NCI-H82 treated with DMSO at 0.1 percent for 48 hours (cell line): ENCODE data around the gene TACO1.

Experiments
- DNase-seq: peaks from one replicate; lab custom pipeline; 2025; ENCODE audit not compliant: unreplicated experiment; lab: John Stamatoyannopoulos, UW

Gene TACO1

DNA sequence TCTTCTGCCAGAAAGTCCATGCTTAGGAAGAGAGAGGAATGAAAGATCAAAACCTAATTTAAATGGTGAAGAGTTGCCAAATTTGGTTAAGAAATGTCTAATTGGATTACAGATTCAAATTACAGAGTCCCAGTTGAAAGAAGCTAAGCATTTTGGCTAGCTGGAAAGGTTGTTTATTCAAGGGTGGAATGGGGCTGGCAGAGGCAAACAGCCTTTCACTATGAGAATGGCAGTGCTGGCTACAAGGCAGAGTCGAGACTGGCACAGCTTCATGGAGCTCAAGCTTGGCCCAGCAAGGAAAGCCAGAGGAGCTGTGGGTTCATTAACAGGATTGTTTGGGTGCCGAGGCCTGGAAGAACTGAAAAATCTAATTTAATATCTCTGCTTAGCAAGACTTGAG, 35.1 kb downstream of the TACO1 start:
- DNase-seq: no peak

DNA sequence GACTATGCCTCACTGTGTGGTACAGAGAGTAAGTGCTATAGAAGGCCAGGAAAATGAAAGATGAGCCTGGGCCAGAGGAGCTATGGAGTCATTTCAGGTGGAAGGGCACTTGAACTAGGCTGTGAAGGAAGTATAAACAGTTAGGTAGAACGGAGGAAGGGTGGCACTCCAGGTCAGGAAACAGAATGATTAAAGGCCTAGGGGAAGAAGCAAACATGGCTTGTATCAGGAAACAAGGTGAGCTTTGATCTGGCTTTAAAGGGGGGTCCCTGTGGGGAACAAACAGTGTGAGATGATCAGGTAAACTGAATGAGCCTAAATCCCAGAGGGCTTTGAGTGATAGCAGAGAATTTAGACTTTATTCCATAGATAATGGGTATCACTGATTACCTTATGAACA, 38.4 kb downstream of the TACO1 start:
- no peak for DNase-seq

DNA sequence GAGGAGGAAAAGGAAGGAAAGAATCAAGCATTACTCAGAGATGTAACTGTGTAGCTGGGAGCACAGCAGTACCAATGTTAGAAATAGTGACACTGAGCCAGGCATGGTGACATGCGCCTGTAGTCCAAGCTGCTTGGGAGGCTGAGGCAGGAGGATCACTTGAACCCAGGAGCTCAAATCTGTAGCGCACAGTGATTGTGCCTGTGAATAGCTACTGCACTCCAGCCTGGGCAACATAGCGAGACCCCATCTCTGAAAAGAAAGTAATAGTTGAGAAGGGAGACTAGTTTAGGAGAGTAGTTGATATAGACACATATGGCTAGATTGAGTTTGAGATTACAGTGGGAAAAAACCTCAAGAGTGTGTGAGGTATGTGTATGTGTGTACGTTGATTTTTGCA, 39.3 kb downstream of the TACO1 start:
- DNase-seq: no peak

DNA sequence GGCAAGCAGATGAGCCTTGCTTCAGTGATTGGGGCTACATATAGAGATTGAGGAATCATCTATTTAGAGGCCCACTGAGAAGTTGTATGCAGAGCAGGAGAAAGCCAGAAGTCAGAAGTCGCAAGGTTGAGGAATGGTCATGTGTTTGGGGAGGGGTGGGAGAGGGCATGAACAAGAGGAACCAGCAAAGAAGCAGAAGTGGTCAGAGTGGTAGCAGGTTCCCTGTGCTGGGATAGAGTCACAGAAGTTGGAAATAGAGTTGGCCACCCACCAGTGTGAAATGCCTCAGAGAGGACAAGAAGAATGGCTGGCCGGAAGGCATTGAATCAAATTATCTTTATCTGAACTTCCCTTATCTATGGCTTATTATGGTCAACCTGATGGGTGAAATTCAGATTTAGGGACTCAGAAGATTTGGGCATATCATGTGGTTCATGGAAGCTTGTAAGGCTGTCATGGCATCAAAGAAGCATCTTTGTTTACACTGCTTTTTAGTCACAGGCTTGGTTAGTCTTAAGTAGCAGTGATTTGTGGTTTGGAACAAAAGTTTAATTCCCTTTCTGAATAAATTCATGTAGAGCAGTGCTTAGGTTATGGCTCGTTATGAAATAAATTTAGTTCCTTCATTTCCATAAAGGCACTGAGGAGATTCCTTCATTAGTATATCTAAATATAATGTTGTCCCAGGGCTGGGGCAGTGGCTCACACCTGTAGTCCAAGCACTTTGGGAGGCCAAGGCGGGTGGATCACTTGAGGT, 41.2 kb downstream of the TACO1 start:
- no peak for DNase-seq

DNA sequence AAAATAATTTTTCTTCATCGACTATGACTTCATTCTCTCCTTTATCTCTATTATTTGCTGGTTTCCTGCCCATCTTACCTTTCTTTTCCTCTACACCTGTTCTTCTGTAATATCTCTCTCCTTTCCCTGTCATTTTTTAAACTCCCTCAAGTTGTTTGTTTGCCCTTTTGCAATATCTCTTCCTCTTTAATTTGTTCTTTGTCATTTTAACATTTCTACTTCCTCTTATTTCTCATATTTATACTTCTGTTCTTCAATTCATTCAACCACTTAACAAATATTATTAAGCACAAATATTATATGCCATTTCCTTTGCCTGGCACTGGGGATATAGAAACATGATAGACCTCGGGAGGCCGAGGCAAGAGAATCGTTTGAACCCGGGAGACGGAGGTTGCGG, 44.2 kb downstream of the TACO1 start:
- no peak for DNase-seq

DNA sequence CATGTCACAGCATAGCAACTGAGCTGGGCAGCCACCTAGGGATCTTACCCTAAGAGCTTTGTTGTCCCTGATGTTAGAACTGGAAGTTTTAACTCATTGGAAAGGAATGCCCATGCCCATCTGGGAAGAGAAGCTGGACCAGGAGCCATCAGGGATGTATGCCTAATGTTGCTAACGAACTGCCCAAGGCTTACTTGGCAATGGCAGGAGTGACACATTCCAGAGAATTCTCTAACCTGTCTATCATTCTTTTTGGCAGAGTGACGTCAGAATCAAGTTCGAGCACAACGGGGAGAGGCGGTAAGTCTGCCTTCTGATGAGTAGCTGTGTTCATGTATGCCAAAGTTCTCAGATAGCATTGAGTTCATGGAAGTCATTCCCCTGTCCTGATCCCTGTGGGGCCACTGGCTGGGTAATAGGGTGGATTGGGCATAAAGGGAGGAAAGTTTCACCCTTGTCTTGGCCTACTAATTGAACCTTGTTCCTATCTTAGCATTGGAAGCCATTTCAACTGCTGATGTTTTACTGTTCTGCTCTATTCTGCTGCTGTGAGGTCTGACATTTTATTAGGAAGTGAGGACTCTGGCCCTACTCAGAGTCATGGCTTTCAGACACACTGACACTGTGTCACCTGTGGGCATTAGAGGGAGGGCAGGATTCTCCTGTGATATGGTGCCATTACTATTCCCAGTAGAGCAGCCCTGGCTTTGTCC, 45.2 kb downstream of the TACO1 start:
- no peak for DNase-seq

DNA sequence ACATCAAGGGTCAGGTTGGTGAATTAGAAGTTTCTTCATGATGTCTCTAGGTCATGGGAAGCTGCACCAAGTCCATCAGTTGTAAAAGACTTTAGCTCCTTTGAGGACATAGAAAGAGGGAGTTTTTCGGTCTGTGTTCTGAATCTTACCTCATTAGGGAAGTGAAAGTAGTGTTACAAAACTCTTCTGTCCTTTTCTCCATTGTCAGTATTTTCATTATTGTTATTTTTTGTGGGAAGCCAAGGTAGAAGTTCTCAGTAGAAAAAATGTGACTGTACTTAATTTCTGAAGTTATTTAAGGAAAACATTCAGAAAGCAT, 45.8 kb downstream of the TACO1 start:
- no peak for DNase-seq

DNA sequence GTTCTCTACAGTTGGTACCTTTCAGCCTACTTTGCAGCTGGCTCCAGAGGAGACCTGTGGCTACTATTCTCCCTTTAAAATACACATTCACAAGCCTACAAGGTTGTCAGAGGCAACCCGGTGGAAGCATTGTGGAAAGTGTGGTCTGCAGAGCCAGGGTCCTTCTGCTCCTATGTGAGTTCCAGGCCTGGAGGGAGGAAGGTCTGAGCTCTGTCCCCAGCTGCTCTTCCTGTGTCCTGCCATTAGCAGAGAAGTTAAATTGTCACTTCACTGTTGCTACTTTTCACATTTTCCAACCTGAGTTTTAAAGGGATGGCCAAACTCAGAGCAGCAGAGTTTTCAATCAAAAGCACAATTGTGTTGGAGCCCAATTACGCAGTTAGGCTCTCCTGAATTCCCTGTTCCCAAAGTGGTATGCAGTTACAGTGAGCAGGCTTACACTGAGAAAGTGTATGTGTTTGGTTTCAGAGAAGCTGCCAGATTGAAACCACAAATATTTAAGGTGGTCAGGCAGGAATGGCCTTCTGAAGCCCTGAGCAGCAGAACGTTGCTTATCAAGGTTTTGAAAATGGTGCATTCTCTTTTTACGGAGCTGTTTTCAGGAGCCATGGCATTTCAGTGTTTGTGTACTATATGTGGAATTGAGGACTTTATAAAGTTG, 46.5 kb downstream of the TACO1 start:
- DNase-seq: no peak

DNA sequence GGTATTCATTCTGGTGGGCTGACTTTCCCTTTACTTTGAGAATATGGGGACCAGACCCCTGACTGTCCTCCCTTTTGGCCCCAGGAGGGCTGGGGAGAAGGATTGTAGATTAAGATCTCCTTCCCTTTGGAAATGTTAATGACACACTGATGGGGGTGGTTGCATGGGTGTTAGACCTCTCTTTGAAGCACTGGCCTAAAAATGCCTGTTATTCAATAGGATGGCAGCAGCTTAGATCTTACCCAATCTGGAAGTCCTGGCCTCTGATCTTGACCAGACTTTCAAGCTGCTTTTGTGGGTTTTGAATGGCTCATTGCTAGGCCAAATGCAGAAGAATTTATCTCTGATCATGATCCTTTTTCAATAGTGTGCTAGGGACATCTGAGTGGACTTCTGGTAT, 47.2 kb downstream of the TACO1 start:
- DNase-seq: no peak

DNA sequence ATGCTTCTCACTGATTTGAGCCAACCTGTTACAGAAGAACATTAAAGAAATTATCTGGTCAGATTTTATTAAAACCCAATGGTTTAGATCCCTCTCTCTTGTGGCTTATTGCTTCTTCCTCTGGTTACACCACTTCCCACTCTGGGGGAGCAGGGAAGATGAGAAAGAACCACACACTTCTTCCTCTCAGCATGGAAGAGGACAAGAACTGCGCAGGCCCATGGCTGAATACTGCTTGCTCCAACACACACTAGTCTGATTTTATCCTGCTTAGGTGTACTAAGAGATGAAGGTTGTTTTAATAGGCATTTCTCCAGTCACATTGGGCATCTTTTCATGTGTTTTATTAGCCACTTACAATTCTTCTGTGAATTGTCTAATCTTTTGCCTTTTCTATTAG, 49.1 kb downstream of the TACO1 start:
- no peak for DNase-seq

DNA sequence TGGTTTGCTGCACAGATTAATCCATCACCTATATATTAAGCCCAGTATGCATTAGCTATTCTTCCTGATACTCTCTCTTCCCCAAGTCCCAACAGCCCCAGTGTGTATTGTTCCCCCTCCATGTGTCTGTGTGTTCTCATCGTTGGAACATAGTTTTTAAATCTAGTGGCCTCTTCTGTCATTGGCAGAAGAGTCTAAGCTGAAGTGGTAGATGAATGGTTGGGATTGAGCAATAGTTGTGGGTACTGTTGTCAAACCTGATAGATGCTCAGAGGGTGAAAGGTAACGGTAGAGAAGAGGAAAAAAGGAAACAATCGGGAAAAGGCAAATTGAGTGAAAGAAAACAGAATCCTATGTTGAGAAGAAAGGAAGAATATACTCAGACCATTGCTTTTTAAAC, 51.4 kb downstream of the TACO1 start:
- DNase-seq: no peak

DNA sequence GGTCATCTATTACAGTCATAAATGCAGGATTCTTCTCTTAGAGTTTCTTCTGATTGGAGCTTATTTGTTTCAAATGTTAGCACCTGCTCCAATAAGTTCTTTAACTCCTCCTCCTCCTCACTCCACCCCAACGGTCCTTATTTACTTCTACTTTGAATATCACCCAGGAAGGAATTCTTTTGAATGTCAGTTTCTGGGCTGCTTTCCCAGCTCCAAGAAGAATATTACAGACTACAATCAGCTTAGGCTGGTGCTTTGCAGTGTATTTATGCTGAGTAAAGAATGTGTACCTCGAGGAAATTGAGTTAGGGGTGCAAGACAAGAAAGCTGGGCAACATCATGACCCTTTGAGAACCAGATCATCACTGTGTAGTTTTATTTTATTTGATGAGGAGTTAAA, 52.4 kb downstream of the TACO1 start:
- DNase-seq: no peak

DNA sequence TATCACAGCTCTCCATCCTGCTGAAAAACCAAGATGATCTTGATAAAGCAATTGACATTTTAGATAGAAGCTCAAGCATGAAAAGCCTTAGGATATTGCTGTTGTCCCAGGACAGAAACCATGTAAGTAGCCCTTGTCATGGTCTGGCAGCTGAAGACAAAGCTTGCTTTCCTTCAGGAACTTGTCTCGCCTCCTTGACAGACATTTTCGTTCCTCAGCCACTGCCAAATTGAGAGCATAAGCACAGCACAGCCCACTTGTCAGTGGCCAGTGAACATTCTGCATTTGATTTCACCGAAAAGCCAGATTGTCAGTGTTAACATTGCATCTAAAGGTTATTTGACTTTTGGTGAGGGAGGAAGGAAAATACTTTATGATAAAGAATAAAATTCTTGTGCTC, 57.1 kb downstream of the TACO1 start:
- no peak for DNase-seq
